Endodermal cell (in vitro differentiated cells): ENCODE data around the gene TCHH. TPM values are rescaled to one million over a fixed set of nuclear protein-coding genes. Genes with fewer than 3 reads are reported as not detected.

Source experiments
- DNase-seq: peaks from one replicate; pipeline ENCODE4 v3.0.0-alpha.2; 2017
- H3K27ac ChIP-seq: 2 replicates; pipeline ENCODE4 v1.5.1; 2013; ENCODE audit warnings: mild to moderate bottlenecking, low read depth, low read length, moderate library complexity
- H3K27me3 ChIP-seq: 2 replicates; pipeline ENCODE4 v1.6.1; 2013; ENCODE audit warnings: mild to moderate bottlenecking, low read length, moderate library complexity; ENCODE audit not compliant: insufficient read depth, control insufficient read depth, poor library complexity, severe bottlenecking
- H3K36me3 ChIP-seq: 2 replicates; pipeline ENCODE4 v1.7.0; 2013; ENCODE audit warnings: mild to moderate bottlenecking, low read length, moderate library complexity; ENCODE audit not compliant: control insufficient read depth, insufficient read depth
- H3K4me1 ChIP-seq: one replicate; pipeline ENCODE4 v1.7.0; 2013; ENCODE audit warnings: low read length; ENCODE audit not compliant: control insufficient read depth, insufficient read depth
- H3K4me3 ChIP-seq: 2 replicates; pipeline ENCODE4 v1.5.1; 2013; ENCODE audit warnings: mild to moderate bottlenecking, low read length, moderate library complexity
- H3K9ac ChIP-seq: 2 replicates; pipeline ENCODE4 v1.6.1; 2013; ENCODE audit warnings: mild to moderate bottlenecking, low read length, moderate library complexity; ENCODE audit not compliant: poor library complexity, severe bottlenecking; ENCODE audit errors: extremely low read depth
- H3K9me3 ChIP-seq: 2 replicates; pipeline ENCODE4 v1.6.1; 2013; ENCODE audit warnings: mild to moderate bottlenecking, low read length, moderate library complexity; ENCODE audit not compliant: control insufficient read depth
- H3K27ac Mint-ChIP-seq: 2 replicates; pipeline ENCODE4 v1.8.0; 2020; ENCODE audit warnings: mixed read lengths
- H3K27me3 Mint-ChIP-seq: 2 replicates; pipeline ENCODE4 v1.8.0; 2021; ENCODE audit warnings: mild to moderate bottlenecking, mixed read lengths; ENCODE audit not compliant: insufficient read depth
- H3K36me3 Mint-ChIP-seq: 2 replicates; pipeline ENCODE4 v1.8.0; 2020; ENCODE audit warnings: low read depth, mixed read lengths
- H3K4me1 Mint-ChIP-seq: 2 replicates; pipeline ENCODE4 v1.8.0; 2020; ENCODE audit warnings: mixed read lengths
- H3K4me3 Mint-ChIP-seq: 2 replicates; pipeline ENCODE4 v1.8.0; 2020; ENCODE audit warnings: mild to moderate bottlenecking, moderate library complexity, mixed read lengths
- H3K9me3 Mint-ChIP-seq: 2 replicates; pipeline ENCODE4 v1.8.0; 2020; ENCODE audit warnings: mild to moderate bottlenecking, mixed read lengths
- CTCF ChIP-seq: fragments of 200-600 bp; sonication (generic); conservative IDR thresholded peaks from 2 replicates; pipeline ENCODE4 v1.5.0; 2021; ENCODE audit warnings: antibody characterized with exemption, mild to moderate bottlenecking
- WGBS, 2 experiments: methylation state at CpG; one replicate each; pipeline versions ENCODE4 v1.1.5 to v1.1.7; 2013; ENCODE audit warnings: missing lambda C conversion rate in 2 of 2, mixed read lengths in 1 of 2; ENCODE audit not compliant: insufficient coverage in 1 of 2, insufficient read length in 1 of 2; 5-methylcytosine and 5-hydroxymethylcytosine counted together
- total RNA-seq, 2 donors: library from RNA; stranded (reverse); fragmentation: NEBNext Ultra II Directional in 1 of 2; extraction: Animal tissue kit (Norgen Biotek cat#: 25700) in 1 of 2; gene quantifications; 2 replicates in 1 of 2; 3 replicates in 1 of 2; pipeline ENCODE4 v1.2.1, GENCODE V29; 2021

The TCHH gene
- total RNA-seq, 2 donors from 2014 or later = 0.09 TPM

- peaks cover 6% of the 10 kb centered on the region for H3K27me3 Mint-ChIP-seq
- peaks cover 37% of the 10 kb centered on the region for H3K9me3 ChIP-seq
- H3K27ac Mint-ChIP-seq = no peak overlapping the region
- H3K4me1 Mint-ChIP-seq = no peaks in the 10 kb centered on the region
- no peaks in the 10 kb centered on the region for H3K4me1 ChIP-seq
- no peak for TF ChIP-seq CTCF
- H3K9ac ChIP-seq = no peak overlapping the region
- H3K9me3 Mint-ChIP-seq = no peaks in the 10 kb centered on the region
- H3K36me3 ChIP-seq = no peaks in the 10 kb centered on the region
- H3K27ac ChIP-seq = no peak overlapping the region
- DNase-seq = peak; percentile 52
- H3K36me3 Mint-ChIP-seq = no peaks in the 10 kb centered on the region
- H3K4me3 Mint-ChIP-seq = no peak overlapping the region
- H3K4me3 ChIP-seq = no peak overlapping the region
- WGBS, 2 experiments = 58 to 73% methylated on average over 15 of the region's 15 CpGs
- H3K27me3 ChIP-seq = peaks cover 98% of the 10 kb centered on the region
Observed at GRCh38 chr1:152109998-152110294, 5.3 kb downstream of the TCHH start.

GRCh38 chr1:152109231-152109997, 5.8 kb downstream of the TCHH start:
- peak; percentile 69 for DNase-seq
- no peaks in the 10 kb centered on the region for H3K36me3 Mint-ChIP-seq
- no peak overlapping the region for H3K9ac ChIP-seq
- TF ChIP-seq CTCF = no peak
- no peak overlapping the region for H3K27ac Mint-ChIP-seq
- H3K27me3 Mint-ChIP-seq = peaks cover 11% of the 10 kb centered on the region
- H3K27me3 ChIP-seq = peaks cover 95% of the 10 kb centered on the region
- no peaks in the 10 kb centered on the region for H3K4me1 Mint-ChIP-seq
- no peaks in the 10 kb centered on the region for H3K9me3 Mint-ChIP-seq
- H3K4me3 ChIP-seq = no peak overlapping the region
- no peaks in the 10 kb centered on the region for H3K36me3 ChIP-seq
- no peak overlapping the region for H3K27ac ChIP-seq
- WGBS, 2 experiments = 46 to 65% methylated on average over 31 of the region's 31 CpGs
- no peak overlapping the region for H3K4me3 Mint-ChIP-seq
- H3K9me3 ChIP-seq = peaks cover 37% of the 10 kb centered on the region
- no peaks in the 10 kb centered on the region for H3K4me1 ChIP-seq

GRCh38 chr1:152108882-152109222, 6.4 kb downstream of the TCHH start:
- peaks cover 14% of the 10 kb centered on the region for H3K27me3 Mint-ChIP-seq
- H3K4me3 ChIP-seq = no peak overlapping the region
- H3K9me3 Mint-ChIP-seq = no peaks in the 10 kb centered on the region
- H3K9ac ChIP-seq = no peak overlapping the region
- H3K27ac Mint-ChIP-seq = no peak overlapping the region
- no peaks in the 10 kb centered on the region for H3K36me3 ChIP-seq
- no peak overlapping the region for H3K27ac ChIP-seq
- peak; percentile 67 for DNase-seq
- H3K4me3 Mint-ChIP-seq = no peak overlapping the region
- H3K36me3 Mint-ChIP-seq = no peaks in the 10 kb centered on the region
- peaks cover 89% of the 10 kb centered on the region for H3K27me3 ChIP-seq
- 57 to 72% methylated on average over 28 of the region's 28 CpGs for WGBS, 2 experiments
- no peak for TF ChIP-seq CTCF
- H3K4me1 Mint-ChIP-seq = no peaks in the 10 kb centered on the region
- H3K4me1 ChIP-seq = no peaks in the 10 kb centered on the region
- H3K9me3 ChIP-seq = peaks cover 37% of the 10 kb centered on the region
